GM20000 (cell line): ENCODE data around the gene UBLCP1.

Experiments
- DNase-seq: peaks from one replicate; pipeline ENCODE4 v3.0.0; 2012; ENCODE audit warnings: low spot score
- CTCF ChIP-seq: IDR thresholded peaks from 2 replicates; pipeline ENCODE4 v1.5.1; 2012; ENCODE audit warnings: mild to moderate bottlenecking, control low read depth; ENCODE audit errors: extremely low read depth, missing control alignments

Gene UBLCP1

GRCh38 chr5:159330131-159330800 lies 67.2 kb downstream of the UBLCP1 start, which contains the start of gene IL12B:
Gene IL12B, minus strand, starts transcription at chr5:159330487. Its CDS starts 3,705 bp downstream, at chr5:159326782.
- DNase-seq: no peak
- TF ChIP-seq CTCF: no peak

- TF ChIP-seq CTCF: peak; percentile 89
- peak; percentile 75 for DNase-seq
Observed at GRCh38 chr5:159331093-159331973, 68.2 kb downstream of the UBLCP1 start.

GRCh38 chr5:159332800-159333544 lies 69.9 kb downstream of the UBLCP1 start:
- TF ChIP-seq CTCF: no peak
- no peak for DNase-seq

- no peak for DNase-seq
- TF ChIP-seq CTCF: no peak
Observed at GRCh38 chr5:159333545-159333925, 70.4 kb downstream of the UBLCP1 start.
